NCI-H345 treated with DMSO at 0.1 percent for 48 hours (cell line): ENCODE results near the gene CCDC50.

Experiments used
- DNase-seq: peaks from one replicate; lab custom pipeline; 2025; ENCODE audit not compliant: unreplicated experiment; lab: John Stamatoyannopoulos, UW

Gene CCDC50

GRCh38 chr3:191316876-191317603, 12.2 kb upstream of the CCDC50 start:
- DNase-seq: no peak

GRCh38 chr3:191320316-191320715, 8.9 kb upstream of the CCDC50 start:
- DNase-seq: no peak

- no peak for DNase-seq
Measured at GRCh38 chr3:191321019-191321767, 8.0 kb upstream of the CCDC50 start.

GRCh38 chr3:191324936-191325335, 4.3 kb upstream of the CCDC50 start:
- no peak for DNase-seq

GRCh38 chr3:191327526-191327925, 1.7 kb upstream of the CCDC50 start:
- no peak for DNase-seq

GRCh38 chr3:191328383-191328961, 722 bp upstream of the CCDC50 start:
- DNase-seq: peak; percentile 30

- DNase-seq: peak; percentile 59
Measured at GRCh38 chr3:191329654-191330529, 698 bp downstream of the CCDC50 start, which contains the start of gene UTS2B. TSS of gene UTS2B (minus strand) at chr3:191330526. CDS start at chr3:191282189, 48,337 bp downstream.

- DNase-seq: peak; percentile 9
Measured at GRCh38 chr3:191330530-191331048, 1.4 kb downstream of the CCDC50 start.

- DNase-seq: no peak
Measured at GRCh38 chr3:191331388-191331787, 2.2 kb downstream of the CCDC50 start.

- DNase-seq: no peak
Measured at GRCh38 chr3:191333298-191333880, 4.2 kb downstream of the CCDC50 start.

- no peak for DNase-seq
Measured at GRCh38 chr3:191334346-191334893, 5.2 kb downstream of the CCDC50 start.

- DNase-seq: no peak
Measured at GRCh38 chr3:191336833-191337232, 7.6 kb downstream of the CCDC50 start.

- no peak for DNase-seq
Measured at GRCh38 chr3:191338177-191338488, 8.9 kb downstream of the CCDC50 start.

GRCh38 chr3:191339316-191339917, 10.2 kb downstream of the CCDC50 start:
- no peak for DNase-seq

- no peak for DNase-seq
Measured at GRCh38 chr3:191340351-191340750, 11.2 kb downstream of the CCDC50 start.

- DNase-seq: no peak
Measured at GRCh38 chr3:191340966-191341365, 11.8 kb downstream of the CCDC50 start.

- no peak for DNase-seq
Measured at GRCh38 chr3:191342006-191342405, 12.8 kb downstream of the CCDC50 start.

- no peak for DNase-seq
Measured at GRCh38 chr3:191342411-191342810, 13.2 kb downstream of the CCDC50 start.

GRCh38 chr3:191343115-191343514, 13.9 kb downstream of the CCDC50 start:
- DNase-seq: no peak

GRCh38 chr3:191343913-191344312, 14.7 kb downstream of the CCDC50 start:
- no peak for DNase-seq
